Choroid plexus epithelial cell (primary cell): ENCODE data around the gene KRT80.

Source experiments
- DNase-seq: peaks from one replicate; pipeline ENCODE4 v3.0.0-alpha.2; 2010; ENCODE audit warnings: low read depth
- H3K4me3 ChIP-seq: 2 replicates; pipeline ENCODE4 v1.5.1; 2011; ENCODE audit warnings: low read depth, mild to moderate bottlenecking, control low read depth, low read length, moderate library complexity
- TF ChIP-seq, protein P1 (sequence below): conservative IDR thresholded peaks from 2 replicates; pipeline ENCODE4 v1.5.1; 2011; ENCODE audit warnings: low read depth, mild to moderate bottlenecking, control low read depth, inconsistent platforms, low read length, moderate library complexity

The KRT80 gene

DNA sequence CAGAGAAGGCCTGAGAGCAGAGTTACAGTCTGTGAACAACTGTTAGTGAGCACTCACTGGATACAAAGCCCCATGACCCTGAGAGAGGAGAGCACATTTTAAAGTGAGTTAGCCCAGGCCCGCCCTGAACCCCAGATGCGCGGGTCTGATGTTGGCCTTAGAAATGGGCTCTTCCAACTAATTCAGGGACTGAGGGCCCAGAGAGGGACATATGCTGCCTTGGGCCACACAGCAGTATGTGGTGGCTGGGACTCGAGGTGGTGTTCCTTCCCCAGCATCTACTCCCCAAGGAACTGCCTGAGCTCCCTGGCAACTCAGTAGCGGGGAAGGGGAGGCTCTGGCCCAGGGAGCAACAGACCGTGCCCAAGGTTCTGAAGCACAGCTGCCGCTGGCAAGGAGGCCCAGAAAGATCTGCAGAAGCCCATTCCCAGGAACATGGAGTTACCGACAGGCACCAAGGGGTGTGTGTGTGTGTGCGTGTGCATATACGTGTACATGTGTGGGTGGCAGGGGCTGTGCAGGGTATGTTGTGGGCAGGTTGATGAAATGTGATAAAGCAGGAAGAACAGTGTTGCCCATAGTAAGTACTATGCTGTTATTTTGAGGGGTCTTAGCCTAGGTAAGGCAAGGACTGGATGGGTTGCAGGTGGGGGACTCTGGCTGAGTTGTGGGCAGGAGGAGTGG, 40.5 kb downstream of the KRT80 start:
- TF ChIP-seq, protein P1, sequence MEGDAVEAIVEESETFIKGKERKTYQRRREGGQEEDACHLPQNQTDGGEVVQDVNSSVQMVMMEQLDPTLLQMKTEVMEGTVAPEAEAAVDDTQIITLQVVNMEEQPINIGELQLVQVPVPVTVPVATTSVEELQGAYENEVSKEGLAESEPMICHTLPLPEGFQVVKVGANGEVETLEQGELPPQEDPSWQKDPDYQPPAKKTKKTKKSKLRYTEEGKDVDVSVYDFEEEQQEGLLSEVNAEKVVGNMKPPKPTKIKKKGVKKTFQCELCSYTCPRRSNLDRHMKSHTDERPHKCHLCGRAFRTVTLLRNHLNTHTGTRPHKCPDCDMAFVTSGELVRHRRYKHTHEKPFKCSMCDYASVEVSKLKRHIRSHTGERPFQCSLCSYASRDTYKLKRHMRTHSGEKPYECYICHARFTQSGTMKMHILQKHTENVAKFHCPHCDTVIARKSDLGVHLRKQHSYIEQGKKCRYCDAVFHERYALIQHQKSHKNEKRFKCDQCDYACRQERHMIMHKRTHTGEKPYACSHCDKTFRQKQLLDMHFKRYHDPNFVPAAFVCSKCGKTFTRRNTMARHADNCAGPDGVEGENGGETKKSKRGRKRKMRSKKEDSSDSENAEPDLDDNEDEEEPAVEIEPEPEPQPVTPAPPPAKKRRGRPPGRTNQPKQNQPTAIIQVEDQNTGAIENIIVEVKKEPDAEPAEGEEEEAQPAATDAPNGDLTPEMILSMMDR = no peak
- no peak for DNase-seq
- no peak overlapping the region for H3K4me3 ChIP-seq

DNA sequence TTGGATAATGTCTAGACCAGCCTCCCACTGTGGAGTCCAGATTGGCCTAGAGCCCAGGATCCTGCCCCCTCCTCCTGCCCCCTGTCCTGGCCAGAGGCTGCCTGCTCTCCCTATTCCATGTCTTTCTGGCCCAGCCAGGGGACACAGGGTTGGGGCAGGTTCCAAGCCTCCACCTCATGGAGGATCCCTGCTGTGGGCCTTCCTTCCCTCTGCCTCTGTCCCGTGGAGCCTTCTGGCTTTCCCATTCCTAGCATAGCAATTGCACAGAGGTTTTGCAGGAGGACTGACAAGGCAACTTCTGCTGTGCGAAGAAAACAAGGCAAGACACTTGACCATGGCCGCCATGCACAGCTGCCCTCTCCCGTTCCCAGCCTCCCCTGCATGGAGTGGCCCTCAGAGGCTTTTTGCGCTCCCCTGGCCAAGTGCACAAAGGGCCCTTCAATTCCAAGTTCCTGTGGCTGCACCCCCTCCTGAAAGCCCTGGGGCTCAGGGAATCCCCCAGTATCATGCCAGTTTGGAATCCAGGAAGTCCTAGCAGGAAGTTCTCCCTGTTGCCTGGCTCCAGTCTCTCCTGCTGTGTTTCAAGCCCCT, 42.1 kb downstream of the KRT80 start:
- TF ChIP-seq, protein P1 = no peak
- H3K4me3 ChIP-seq = no peak overlapping the region
- DNase-seq = peak; percentile 69

DNA sequence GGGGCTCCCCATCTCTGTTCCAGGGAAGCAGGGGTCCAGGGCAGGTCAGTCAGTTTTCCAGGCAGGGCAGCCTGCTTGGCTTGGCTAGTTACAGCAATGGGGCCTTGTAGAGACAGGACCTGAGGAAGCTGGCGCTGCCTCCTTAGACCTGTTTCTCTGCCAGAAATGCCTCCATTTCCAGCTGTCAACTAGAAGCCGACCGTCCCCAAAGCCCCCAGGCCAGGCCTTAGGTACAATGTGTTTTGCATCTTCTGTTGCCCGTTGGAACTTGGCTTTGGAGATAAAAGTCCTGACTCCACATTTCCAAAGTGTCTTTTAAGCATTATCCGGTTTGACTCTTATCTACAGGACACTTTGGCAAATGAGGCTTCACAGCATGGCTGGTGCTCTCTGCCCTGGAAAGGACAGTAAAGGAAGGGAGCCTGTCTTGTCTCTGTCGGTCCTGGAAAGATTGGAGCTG, 42.6 kb downstream of the KRT80 start:
- TF ChIP-seq, protein P1 = no peak
- peak; percentile 20 for DNase-seq
- H3K4me3 ChIP-seq = no peak overlapping the region

DNA sequence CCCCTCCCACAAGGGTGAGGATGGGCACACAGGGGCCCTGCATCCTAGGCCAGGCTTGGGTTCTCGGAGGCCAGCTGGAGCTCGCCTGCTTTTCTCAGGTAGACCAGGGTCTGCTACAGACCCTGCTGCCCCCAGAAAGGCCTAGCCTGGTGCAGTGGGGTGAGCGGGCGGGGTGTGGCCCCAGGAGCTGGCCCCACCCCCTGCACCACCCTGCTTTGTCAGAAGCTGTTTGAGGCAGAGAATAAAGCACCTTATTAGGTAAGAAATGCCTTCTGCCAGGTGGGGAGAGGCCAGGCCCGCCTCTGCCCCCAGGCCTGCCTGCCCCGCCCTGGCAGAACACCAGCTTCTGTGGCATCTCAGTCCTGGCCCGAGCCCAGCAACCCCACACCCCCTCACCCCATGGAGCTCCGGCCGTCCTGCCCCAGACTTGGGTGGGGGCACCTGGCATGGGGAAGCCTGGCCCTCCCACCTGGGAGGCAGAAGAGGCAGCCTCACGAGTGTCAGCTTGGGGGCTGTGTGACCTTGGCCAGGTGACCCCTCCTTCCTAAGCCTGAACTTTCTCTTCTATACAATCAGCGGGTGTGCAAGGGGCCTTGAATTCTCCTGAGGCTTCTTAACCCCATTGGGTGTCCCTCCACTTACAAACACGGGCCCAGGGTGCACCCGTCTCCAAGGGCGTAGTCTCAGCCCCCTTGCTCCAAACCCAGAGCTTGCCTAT, 43.2 kb downstream of the KRT80 start:
- H3K4me3 ChIP-seq = no peak overlapping the region
- DNase-seq = no peak
- TF ChIP-seq, protein P1 = no peak

DNA sequence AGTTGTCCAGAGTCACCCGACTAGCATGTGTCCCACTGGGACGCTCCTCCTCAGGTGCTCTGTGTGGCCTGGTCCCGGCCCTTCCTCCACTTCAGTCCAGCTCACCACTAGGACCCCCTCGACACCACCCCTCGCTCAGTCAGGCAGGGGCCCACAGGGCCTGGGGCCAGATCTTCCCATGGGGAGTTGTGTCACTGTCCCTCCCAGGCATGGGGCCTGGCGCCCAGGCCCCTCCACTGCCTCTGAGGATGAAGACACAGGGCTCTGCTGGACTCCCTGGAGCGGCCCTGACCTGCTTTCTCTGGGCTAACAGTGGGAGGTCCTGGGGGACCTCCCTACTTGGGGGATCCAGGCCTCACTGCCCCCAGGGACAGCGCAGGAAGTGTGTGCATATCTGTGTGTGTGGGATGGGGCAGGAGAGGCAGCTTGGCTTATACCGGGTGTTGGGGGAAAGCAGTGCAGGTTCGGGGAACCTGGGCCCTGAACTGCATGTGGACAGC, 43.8 kb downstream of the KRT80 start:
- peak; percentile 44 for DNase-seq
- H3K4me3 ChIP-seq = no peak overlapping the region
- TF ChIP-seq, protein P1 = no peak

DNA sequence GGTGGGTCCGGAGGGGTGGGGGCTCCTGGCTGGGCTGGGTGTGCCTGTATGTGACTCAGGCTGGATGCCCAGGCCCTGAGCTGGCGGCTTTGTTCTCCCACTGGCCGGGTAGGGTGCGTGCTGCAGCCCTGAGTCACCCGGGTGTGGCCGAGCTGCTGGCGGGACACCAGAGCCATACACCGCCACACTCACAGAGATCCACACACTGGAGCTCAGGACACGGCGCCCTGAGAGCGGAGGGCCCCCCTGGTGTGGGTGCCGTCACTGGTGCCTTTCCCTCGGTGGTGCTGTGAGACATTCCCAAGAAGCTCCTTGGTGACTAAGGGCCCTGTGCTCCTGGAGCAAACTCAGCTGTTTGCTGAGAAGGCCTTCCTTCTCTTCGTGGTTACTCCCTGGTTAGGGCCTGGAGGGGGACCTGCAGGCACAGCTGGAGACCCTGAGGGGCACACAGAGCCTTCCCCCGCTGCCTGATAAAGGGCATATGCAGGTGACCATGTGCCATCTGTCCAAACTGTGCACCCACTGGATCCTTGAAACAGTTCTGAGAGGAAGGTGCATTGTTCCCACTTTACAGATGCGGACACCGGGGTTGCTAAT, 44.3 kb downstream of the KRT80 start:
- TF ChIP-seq, protein P1 = no peak
- peak; percentile 95 for DNase-seq
- no peak overlapping the region for H3K4me3 ChIP-seq
